GM15510 (cell line): Measurements from ENCODE around the gene GRIN1.
A peak's percentile ranks its signal among the peaks of the same experiment; 100 is the strongest.

Source experiments
- POLR2A ChIP-seq: IDR thresholded peaks from 3 replicates; pipeline ENCODE4 v1.6.1; 2011; ENCODE audit warnings: borderline replicate concordance; ENCODE audit not compliant: insufficient read length; ENCODE audit errors: extremely low read depth

GRIN1 gene

DNA sequence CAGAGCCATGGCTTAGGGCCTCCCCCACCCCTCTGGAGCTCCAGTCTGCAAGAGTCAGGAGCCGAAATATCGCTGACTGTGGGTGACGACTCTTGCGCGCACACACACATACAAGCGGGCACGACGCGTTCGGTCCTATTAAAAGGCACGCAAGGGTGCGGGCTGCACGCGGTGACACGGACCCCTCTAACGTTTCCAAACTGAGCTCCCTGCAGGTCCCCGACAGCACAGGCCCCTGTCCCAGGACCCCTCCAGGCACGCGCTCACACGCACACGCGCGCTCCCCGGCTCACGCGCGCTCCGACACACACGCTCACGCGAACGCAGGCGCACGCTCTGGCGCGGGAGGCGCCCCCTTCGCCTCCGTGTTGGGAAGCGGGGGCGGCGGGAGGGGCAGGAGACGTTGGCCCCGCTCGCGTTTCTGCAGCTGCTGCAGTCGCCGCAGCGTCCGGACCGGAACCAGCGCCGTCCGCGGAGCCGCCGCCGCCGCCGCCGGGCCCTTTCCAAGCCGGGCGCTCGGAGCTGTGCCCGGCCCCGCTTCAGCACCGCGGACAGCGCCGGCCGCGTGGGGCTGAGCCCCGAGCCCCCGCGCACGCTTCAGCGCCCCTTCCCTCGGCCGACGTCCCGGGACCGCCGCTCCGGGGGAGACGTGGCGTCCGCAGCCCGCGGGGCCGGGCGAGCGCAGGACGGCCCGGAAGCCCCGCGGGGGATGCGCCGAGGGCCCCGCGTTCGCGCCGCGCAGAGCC, at the start of gene GRIN1:
Gene GRIN1, plus strand, starts transcription at position 433 of the 746 bp plus-strand sequence. CDS start 333 bp downstream, outside the sequence.
- no peak for TF ChIP-seq POLR2A

DNA sequence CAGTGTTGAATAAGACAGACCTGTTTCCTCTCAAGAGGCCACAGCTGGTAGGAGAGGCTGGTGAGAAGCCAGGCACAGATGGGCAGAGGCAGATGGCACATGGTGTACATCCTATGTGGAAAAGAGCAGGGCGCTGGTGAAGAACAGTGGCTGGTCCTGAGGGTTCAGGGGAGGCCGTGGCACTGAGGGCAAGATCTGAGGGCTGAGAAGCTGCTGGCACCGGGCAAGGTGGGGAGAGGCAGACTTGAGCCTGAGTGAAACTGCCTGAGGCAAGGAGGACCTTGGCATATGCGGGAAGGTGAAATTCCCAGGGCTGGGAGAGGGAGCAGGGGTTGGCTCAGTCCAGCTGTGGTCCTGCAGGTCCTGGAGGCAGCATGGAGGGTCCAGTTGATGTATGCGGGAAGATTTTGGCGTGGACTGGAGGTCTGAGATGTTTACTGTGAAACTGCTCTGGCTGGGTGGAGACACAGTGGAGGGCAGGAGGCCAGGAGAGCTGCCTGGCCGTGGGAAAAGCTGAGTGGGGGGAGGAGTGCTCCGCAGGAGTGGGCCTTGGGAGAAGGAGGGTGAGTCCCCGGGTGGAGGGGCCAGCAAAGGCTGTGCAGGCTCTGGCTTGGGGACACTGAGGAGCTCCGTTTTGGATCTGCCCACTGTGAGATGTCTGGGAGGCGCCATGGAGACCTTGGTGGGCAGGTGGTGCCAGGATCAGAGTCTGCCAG, 49.6 kb upstream of the GRIN1 start:
- TF ChIP-seq POLR2A: no peak

DNA sequence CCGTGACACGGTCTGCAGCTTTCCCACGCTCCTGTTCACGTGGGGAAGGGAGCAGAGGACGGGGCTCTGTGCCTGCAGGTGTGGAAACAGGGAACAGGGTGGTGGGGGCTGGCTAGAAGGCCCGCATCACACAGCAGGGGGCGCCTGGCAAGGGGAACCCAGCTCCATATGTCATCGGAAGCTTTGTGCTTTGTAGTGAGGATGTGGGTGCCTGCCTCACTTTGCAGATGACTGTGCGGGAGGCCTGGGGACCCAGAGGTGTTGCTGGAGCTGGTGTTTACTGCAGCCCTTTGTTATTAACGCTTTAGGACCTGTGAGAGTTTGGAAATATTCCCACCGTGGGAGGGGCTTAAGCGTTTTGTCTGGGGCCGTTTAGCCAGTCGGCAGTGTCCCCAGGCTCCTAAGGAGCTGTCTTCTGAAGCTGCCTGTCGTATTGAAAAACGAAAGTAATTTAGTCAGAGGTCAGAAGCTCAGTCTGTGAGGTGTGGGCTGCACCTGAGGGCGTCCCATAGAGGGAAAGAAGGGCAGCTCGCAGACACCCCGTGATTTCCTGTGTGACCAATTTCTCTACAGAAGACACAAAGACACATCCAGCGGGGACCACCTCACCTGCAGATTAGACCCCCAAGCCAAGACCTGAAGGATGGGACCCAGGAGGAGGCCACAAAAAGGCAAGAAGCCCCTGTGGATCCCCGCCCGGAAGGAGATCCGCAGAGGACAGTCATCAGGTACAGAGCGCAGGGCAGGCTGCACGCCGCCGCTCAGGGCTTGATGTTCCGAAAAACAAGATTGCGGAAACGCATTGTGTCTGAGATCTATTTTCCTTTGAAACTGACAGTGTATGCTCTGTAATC, 43.1 kb upstream of the GRIN1 start:
- TF ChIP-seq POLR2A: peak; percentile 17

DNA sequence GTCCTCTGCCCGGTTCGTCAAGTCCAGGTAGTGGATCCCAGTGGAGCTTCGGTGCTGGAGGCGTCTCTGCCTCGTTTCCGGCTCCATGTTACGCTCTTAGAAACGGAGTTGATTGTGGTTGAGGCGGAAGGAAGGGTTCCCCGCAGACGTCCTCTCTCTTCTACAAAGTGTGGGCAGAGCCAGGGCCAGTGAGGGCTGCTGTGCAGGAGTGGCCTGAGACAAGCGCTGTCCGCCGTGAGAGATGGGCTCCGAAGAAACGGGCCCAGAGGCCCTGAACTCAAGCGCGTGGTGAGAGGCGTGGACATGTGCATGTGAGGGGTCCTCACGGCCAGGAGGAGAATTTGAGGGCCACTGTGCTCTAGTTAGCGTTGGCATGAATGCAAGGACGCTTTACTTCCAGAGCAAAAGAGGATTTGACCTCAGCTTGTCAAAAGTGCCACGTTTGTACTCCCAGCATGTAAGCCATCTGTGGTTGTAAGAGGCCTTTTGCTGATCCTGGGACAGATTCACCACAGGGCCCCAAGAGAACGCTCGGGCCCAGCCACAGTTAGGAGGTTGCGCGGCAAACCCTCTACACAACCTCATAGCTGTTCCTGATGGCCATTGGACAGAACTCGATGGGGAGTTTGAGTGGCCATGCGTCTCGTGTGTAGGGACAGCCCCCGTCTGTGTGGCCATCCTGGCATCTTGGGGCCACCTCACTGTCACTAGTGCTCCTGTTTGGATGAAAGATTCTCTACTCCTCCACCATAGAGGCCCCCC, 42.0 kb upstream of the GRIN1 start:
- TF ChIP-seq POLR2A: no peak

DNA sequence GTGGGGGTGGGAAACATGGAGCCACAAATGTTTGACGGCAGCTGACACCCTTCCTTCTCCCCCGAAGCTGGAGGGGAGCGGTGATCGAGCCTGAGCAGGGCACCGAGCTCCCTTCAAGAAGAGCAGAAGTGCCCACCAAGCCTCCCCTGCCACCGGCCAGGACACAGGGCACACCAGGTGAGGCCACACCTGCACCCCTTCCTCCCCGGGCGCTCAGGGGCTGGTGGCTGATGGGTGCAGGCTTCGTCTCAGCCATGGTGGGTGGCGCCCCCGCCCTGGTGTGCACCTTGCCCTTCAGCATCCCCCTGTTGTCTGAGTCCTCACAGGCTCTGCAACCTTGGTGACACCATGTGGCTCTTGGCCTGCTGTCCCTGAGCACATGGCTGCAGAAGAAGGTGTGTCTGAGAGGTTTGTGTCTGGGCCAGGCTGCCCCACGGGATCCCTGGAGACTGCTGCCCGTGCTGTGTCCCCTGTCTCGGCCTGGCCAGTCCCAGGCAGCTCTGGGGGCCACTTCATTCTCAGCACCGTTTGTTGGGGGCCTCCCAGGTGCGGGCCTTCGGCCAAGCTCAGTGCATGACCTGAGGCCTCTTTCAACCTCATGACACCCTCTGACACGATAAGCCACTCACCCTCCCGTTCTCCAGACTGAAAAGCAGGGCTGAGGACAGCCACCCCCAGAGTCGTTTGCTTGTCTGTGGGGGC, 41.0 kb upstream of the GRIN1 start:
- no peak for TF ChIP-seq POLR2A

DNA sequence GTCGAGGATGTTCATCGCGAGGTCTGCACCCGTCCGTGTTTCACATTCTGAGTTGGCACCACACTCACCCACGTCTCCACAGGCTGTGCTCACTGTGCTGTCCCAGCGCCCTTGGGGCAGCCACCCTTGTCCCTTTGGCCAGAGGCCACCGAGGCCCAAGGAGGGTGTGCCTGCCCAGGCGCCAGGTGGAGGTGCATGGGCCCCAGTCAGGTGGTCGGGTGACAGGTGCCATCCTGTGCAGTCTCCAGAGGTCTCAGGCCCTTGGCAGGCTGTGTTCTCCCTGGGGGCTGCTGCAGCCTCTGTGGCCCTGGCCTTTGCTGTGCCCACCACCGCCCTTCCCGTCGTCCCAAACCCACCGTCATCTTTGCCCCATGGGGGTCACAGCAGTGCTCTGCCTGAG, 39.7 kb upstream of the GRIN1 start:
- TF ChIP-seq POLR2A: no peak

DNA sequence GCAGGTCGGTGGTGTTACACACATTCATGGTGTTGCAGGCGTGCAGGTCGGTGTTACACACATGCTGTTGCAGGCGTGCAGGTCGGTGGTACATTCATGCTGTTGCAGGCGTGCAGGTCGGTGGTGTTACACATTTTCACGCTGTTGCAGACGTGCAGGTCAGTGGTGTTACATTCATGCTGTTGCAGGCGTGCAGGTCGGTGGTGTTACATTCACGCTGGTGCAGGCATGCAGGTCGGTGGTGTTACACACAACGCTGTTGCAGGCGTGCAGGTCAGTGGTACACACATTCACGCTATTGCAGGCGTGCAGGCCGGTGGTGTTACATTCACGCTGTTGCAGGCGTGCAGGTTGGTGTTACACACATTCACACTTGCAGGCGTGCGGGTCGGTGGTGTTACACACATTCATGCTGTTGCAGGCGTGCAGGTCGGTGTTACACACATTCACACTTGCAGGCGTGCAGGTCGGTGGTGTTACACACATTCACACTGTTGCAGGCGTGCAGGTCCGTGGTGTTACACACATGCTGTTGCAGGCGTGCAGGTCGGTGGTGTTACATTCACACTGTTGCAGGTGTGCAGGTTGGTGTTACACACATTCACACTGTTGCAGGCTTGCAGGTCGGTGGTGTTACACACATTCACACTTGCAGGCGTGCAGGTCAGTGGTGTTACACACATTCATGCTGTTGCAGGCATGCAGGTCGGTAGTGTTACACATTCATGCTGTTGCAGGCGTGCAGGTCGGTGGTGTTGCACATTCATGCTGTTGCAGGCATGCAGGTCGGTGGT, 35.6 kb upstream of the GRIN1 start:
- TF ChIP-seq POLR2A: no peak

DNA sequence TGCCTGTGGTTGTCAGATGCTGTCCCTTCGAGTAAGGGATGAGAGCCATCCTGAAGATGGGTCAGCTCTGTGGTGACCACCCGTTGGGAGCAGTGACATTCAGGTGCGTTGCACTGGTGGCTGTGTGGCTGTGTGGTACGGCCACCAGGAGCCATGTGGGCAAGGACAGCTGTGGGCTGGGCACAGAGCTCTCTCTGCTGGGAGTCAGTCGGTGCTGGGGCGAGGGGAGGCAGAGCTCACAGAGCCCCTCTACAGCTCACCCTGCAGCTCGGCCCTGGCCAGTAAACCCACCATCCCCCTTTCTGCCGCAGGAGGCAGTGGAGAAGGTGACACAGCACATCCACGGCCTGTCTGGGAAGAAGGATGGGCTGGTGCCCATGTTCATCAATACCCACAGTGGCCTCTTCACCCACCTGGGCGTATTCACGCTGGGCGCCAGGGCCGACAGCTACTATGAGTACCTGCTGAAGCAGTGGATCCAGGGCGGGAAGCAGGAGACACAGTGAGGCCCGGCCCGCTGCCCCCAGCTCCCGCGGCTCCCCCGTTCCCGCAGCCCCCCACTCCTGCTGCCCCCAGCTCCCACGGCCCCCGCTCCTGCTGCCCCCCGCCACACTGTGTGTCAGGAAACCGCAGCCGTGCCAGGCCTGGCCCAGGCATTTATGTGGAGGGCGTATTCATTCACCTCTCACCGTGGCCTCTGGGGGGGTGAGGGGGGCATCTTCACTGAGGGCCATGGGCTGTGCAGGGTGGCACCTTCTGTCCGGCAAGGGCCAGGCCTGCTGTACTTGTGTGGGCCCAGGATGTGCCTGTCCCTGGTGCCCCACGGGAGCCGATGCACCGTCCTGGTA, 32.9 kb upstream of the GRIN1 start:
- TF ChIP-seq POLR2A: no peak

DNA sequence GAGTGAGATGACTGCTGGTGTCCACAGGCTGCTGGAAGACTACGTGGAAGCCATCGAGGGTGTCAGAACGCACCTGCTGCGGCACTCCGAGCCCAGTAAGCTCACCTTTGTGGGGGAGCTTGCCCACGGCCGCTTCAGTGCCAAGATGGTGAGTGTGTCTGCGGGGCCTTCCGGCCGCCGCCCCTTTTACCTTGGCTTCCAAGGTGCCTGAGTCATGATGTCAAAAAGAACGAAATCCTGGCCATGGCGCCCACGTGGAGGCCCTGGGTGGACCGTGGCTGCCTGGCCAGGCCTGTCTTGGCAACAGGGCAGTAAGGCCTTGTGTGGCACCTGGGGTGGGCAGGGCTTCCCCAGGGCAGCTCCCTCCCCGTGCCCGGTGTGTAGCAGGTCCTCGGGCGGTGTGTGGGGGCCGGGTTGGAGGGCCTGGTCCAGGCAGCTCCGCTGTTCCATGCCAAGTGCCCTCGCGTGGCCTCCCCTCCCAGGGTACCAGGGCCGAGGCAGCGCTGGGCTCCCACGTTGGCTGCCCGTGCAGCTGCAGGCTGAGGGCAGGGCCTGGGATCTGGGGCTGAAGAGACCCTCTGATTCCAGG, 32.2 kb upstream of the GRIN1 start:
- no peak for TF ChIP-seq POLR2A

DNA sequence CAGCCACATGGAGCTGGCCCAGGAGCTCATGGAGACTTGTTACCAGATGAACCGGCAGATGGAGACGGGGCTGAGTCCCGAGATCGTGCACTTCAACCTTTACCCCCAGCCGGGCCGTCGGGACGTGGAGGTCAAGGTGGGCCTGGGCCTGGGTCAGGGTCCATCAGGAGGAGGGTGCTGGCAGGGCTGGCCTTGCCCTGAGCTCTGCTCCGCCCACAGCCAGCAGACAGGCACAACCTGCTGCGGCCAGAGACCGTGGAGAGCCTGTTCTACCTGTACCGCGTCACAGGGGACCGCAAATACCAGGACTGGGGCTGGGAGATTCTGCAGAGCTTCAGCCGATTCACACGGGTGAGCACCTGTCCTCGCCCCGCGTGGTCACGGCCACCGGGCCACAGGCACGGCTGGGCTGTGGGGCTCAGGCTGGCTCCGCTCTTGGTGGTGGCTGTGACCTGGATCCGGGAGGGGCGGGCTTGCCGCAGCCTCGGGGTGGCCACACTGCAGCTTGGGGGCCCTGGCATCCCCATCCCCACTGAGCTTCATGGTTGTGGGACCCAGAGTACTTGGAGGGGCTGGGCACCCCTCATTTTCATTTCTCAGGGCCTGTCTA, 31.5 kb upstream of the GRIN1 start:
- no peak for TF ChIP-seq POLR2A

DNA sequence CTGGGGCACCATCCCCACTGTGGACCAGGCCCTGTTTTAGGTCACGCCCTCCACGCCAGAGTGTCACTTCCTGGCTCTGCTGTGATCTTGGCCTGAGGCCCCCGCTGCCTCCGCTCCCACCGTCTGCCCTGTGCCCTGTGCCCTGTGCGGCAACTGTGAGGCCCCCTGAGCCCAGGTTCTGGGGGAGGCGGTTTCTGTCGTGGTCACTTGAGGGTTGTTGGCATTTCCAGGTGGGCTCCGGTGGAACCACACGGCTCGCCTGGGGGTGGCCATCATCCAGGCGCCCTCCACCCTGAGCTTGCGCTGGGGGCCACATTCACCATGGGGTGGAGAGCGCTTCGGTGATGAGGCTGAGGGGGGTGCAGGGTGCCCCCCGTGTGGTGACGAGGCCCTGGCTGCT, 31.0 kb upstream of the GRIN1 start:
- no peak for TF ChIP-seq POLR2A

DNA sequence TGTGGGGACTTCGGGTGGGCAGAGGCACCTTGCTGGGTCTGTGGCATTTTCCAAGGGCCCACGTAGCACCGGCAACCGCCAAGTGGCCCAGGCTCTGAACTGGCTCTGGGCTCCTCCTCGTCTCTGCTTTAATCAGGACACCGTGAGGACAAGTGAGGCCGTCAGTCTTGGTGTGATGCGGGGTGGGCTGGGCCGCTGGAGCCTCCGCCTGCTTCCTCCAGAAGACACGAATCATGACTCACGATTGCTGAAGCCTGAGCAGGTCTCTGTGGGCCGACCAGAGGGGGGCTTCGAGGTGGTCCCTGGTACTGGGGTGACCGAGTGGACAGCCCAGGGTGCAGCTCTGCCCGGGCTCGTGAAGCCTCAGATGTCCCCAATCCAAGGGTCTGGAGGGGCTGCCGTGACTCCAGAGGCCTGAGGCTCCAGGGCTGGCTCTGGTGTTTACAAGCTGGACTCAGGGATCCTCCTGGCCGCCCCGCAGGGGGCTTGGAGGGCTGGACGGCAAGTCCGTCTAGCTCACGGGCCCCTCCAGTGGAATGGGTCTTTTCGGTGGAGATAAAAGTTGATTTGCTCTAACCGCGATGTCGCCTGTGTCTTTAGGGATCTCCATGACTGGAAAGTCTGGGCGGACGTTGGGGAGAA, 30.2 kb upstream of the GRIN1 start:
- TF ChIP-seq POLR2A: no peak
